GM18505 (cell line): ENCODE data around the gene SGCB.
"Not testable (repeated sequence)": the region's sequence is repeated elsewhere in the genome, so short reads cannot be mapped to it uniquely, and the experiment has no call there.

ENCODE experiments used
- ATAC-seq: cut with Tn5 transposase; IDR thresholded peaks from one replicate; pipeline ENCODE4 v1.9.1; 2021; ENCODE audit not compliant: unreplicated experiment
- POLR2A ChIP-seq: IDR thresholded peaks from 4 replicates; pipeline ENCODE4 v1.6.1; 2011; ENCODE audit warnings: borderline replicate concordance; ENCODE audit not compliant: insufficient read depth, insufficient read length; ENCODE audit errors: extremely low read depth

Gene SGCB, protein sequence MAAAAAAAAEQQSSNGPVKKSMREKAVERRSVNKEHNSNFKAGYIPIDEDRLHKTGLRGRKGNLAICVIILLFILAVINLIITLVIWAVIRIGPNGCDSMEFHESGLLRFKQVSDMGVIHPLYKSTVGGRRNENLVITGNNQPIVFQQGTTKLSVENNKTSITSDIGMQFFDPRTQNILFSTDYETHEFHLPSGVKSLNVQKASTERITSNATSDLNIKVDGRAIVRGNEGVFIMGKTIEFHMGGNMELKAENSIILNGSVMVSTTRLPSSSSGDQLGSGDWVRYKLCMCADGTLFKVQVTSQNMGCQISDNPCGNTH

DNA sequence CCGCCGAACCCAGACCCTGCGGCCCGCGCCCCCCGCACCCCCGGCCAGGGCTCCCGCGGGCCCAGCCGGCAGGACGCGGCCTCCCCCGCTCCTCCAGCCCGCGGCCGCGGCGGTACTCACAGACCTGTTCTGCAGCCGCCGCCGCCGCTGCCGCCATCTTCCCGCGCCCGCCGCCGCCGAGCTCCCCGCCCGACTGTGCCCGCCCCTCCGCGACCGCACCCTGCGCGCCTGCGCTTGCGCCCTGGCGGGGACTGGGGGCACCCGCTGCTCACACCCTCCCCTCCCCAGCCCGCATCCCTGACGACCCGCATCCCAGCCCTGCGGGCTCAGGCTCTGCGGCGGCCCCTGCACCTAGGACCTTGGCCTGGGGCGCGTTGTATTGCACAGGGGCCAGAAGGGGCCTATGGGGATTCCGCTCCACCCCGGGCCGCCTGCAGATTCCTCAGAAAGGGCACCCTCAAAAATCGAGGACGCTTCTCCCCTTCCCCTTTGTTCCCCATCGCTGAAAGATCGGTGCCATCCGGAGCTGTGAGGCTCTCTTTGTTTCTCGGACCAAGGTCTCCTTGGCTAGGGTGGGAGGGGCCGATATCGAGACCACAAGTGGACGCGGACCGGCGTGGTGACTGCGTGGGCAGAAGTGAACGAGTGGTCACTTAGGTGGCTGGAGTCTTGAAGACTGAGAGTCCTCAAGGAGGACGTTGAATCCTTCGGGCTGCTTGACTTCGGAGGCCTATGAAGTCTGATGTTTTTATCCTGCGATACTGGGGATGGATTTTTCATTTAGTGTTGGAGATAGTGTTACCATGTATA is at the start of gene SGCB:
Gene SGCB, minus strand, starts transcription at position 197 of the 810 bp plus-strand sequence. Its CDS starts 40 bp downstream, at position 157.
- ATAC-seq, result peak; percentile 93
- TF ChIP-seq POLR2A, result no peak

GRCh38 chr4:52086425-52086824 is 48.3 kb upstream of the SGCB start:
- not testable (repeated sequence) for ATAC-seq

GRCh38 chr4:52081216-52081615 is 43.1 kb upstream of the SGCB start:
- no peak for TF ChIP-seq POLR2A
- no peak for ATAC-seq

DNA sequence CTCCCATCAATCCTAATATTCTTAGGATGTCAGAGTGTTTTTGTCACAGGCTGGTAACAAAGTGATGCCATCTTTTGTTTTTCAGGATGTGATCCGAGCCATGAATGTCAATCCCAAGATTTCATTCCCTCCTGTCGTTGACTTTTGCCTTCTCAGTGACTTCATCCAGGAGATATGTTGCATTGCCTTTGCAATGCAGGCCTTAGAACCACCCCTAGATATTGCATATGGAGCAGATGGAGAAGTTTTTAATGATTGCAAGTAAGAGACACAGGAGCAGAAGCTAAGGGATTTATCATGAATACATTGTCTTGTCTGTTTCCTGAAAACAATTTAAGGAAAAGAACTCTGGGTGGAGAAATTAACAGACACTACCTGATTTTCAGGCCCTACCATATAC is 41.6 kb upstream of the SGCB start:
- no peak for TF ChIP-seq POLR2A
- ATAC-seq, result no peak

GRCh38 chr4:52076731-52077130 is 38.6 kb upstream of the SGCB start:
- ATAC-seq, result no peak
- TF ChIP-seq POLR2A, result no peak

DNA sequence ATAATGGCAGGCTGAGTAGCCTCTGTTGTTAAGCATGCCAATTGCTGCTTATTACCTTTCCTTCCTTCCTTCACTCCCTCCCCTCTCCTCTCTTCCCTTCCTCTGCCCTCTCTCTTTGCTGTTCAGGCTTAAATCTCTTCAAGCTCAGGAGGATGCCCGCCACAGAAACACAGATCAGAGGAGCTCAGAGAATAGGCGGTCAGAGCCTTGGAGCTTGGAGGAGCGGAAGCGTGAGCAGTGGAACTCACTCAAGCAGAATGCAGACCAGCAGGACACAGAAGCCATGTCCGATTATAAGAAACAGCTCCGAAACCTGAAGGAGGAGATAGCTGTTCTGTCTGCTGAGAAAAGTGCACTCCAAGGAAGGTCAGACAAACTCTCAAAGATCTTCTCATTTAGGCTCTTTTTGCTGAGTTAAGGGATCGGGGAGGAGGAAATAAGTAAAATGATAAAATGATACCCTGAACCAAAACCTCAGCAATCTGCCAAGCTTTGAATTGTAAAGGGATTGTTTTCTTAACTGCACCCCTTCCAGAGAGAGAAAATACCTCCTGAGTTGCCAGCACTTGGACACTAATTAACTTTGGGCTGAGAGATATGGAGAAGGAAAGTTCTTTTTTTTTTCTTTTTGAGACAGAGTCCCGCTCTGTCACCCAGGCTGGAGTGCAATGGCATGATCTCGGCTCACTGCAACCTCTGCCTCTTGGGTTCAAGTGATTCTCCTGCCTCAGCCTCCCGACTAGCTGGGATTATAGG is 33.9 kb upstream of the SGCB start:
- TF ChIP-seq POLR2A, result no peak
- ATAC-seq, result no peak

DNA sequence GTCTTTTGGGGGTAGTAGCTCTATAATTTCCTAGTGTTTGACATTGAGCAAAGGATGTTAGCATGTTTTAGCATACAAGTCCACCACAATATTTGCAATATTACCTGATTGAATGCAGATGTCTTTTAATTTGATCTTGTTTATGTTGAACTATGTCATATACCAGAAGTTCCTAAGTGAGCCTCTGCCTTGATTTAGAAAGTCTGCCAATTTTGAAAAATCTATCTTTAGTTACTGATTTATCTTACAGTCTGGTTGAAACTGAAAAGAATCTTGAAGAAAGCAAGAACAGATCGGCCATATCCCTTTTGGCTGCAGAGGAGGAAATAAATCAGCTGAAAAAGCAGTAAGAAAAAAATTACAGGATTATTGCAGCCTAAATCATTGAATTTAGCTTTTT is 31.5 kb upstream of the SGCB start:
- ATAC-seq, result no peak
- no peak for TF ChIP-seq POLR2A

- TF ChIP-seq POLR2A, result no peak
Observed at GRCh38 chr4:52059372-52059771, 21.3 kb upstream of the SGCB start.

DNA sequence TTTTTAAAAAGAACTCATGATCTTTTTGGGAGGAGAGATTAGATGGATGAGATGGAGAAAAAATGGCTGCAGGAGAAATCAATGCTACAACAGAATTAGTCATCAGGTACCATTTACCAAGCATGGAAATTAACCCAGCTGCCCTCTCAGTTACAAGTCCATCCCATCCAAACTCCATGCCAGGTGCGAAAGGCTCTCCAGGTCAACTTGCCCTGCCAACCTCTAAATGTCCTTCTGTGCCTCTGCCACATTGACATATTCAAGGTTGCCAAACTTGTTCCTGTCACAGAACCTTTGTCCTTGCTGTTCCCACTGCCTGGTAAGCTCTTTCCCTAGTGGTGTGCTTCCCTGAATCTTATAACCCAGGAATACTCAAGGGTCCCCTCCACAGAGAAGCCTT is 20.2 kb upstream of the SGCB start:
- ATAC-seq, result no peak
- TF ChIP-seq POLR2A, result no peak

More at GRCh38 chr4:52059372-52059771, 21.3 kb upstream of the SGCB start:
- ATAC-seq, result no peak

DNA sequence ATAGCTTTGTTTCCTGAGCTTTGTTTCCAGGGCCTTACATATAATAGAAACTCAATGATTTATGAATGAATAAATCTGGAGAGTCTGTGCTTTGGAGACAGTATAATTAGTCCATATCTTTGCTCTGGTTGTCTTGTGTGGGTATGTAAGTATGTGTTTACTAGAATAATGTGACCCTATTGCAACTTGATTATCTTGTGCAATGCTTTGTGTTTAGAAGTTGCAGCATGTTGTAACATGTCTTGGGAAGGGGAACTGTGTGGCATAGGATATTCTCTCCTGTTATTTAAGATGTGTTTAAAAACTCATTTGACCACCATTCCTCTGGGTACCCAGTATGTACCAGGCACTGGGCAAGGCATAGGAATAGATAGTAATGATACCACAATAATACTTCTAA is 19.1 kb upstream of the SGCB start:
- no peak for ATAC-seq
- no peak for TF ChIP-seq POLR2A

DNA sequence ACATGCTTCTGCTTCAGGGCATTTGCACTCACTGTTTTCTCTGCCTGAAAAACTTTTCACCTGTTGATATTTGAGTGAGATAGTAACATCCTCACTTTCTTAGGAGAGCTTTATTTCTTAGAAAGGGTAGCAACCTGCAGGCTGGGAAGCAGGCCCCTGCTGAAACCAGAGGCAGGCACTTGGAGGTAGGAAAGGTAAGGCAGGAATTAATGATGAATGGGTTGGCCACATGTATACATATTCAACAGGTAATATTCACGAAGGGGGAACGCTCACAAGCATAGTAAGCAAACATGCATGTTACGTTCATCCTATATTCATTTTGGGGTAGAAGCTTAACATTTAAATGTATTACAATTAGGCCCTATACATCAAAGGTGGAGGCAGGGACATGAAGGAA is 16.2 kb upstream of the SGCB start:
- no peak for TF ChIP-seq POLR2A

DNA sequence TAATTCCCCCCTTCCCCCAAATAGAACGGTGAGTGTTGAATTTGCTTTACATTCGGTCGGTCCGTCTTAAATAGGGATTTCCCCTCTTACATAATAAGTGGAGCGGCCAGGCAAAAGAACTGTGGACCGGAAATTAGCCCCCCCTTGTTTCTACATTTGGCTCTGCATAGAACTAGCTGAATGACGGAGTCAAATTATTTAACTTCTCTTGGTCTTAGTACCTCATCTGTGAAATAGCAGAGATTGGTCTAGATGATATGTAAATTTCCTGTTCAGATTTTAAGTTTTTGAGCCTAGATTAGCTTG is 14.3 kb upstream of the SGCB start:
- ATAC-seq, result peak; percentile 50
- no peak for TF ChIP-seq POLR2A

More for the DNA sequence above, 16.2 kb upstream of the SGCB start:
- ATAC-seq, result no peak

DNA sequence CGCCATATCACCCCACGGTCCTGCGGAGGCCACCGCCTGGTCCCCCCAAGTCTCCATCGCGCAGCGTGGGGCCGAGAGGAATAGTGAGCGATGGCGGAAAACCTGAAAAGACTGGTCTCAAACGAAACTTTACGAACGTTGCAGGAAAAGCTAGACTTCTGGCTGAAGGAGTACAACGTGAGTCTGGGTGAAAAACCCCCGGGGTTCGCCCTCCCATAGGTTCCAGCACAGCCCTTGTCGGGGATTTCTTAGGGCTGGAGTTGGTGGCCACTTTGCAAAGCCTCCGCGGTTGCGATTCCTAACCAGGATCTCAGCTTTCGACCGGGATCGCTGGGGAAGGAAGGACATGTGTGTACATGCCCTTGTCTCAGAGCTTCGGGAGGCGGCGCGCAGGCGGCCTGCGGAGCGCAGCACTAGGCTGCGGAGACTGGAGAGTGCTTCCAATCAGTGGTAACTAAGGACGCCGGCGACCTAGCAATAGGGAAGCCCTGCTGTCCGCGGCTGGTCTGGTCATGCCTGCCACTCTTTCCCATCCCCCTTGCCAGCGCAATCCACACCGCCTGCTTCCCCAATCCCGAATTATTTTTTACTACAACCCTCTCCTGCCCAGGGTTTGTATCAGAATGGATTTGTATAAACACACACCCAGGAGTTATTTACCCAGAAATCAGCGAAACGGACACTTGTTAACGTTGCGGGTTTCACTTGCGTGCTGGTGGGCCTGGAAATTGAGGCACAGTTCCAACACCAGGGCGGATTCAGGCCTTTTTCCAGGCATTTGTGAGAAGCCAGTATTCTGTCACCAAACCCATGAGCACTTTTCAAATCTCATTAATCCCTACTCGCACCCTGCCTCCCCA is 13.7 kb upstream of the SGCB start:
- TF ChIP-seq POLR2A, result no peak
- peak; percentile 62 for ATAC-seq

GRCh38 chr4:52051213-52051614 is 13.1 kb upstream of the SGCB start, which contains the start of gene SPATA18:
SPATA18 (plus strand) TSS chr4:52051304; CDS start chr4:52051705, 401 bp downstream.
- TF ChIP-seq POLR2A, result no peak
- peak; percentile 50 for ATAC-seq
